T-helper 2 cell treated with Interferon-gamma antibody and Interleukin-4, amounts not matched to agents 100 ng/mL and 5 ng/mL, for 36 hours (primary cell): ENCODE results near the gene LRRC23. TPM values are rescaled to one million over a fixed set of nuclear protein-coding genes. Genes with fewer than 3 reads are reported as not detected.
"Not testable (repeated sequence)": the region's sequence is repeated elsewhere in the genome, so short reads cannot be mapped to it uniquely, and the experiment has no call there.

Experiments
- intact Hi-C: fragments of 100-400 bp; cut with micrococcal nuclease; formaldehyde crosslinking; loops from one replicate; pipeline ENCODE4 v1.15.1; 2023
- total RNA-seq: library from RNA; stranded (reverse); gene quantifications from 2 replicates; pipeline ENCODE4 v1.2.3, GENCODE V29; 2022

LRRC23 gene
- 4.7 and 5.0 TPM in 2 replicates for total RNA-seq

- intact Hi-C loops = loop anchor here (1.0 to 2.0 kb wide), 6 partner anchors 10 to 241 kb away; partner anchors contain the start of genes ENO2, ING4, SPSB2 and USP5
Observed at GRCh38 chr12:6904280-6905276, at the start of gene LRRC23. Gene LRRC23 (plus strand): TSS chr12:6904822. CDS start chr12:6905634, 812 bp downstream.

- intact Hi-C loops = no loop called here
Observed at GRCh38 chr12:6855322-6855721, 49.3 kb upstream of the LRRC23 start.

- intact Hi-C loops = no loop called here
Observed at GRCh38 chr12:6858799-6859198, 45.8 kb upstream of the LRRC23 start.

- intact Hi-C loops = no loop called here
Observed at GRCh38 chr12:6860116-6860515, 44.5 kb upstream of the LRRC23 start.

GRCh38 chr12:6860942-6861341 is 43.7 kb upstream of the LRRC23 start:
- intact Hi-C loops = no loop called here

- intact Hi-C loops = no loop called here
Observed at GRCh38 chr12:6861391-6861790, 43.2 kb upstream of the LRRC23 start.

- intact Hi-C loops = no loop called here
Observed at GRCh38 chr12:6863033-6863432, 41.6 kb upstream of the LRRC23 start.

GRCh38 chr12:6863586-6864321 is 40.9 kb upstream of the LRRC23 start:
- intact Hi-C loops = no loop called here

- intact Hi-C loops = not testable (repeated sequence)
Observed at GRCh38 chr12:6865307-6865706, 39.3 kb upstream of the LRRC23 start.

GRCh38 chr12:6866163-6866919 is 38.3 kb upstream of the LRRC23 start:
- intact Hi-C loops = no loop called here

GRCh38 chr12:6866920-6867412 is 37.7 kb upstream of the LRRC23 start:
- intact Hi-C loops = loop anchor here (1.0 kb wide), 3 partner anchors 15 to 114 kb away; partner anchors contain the start of genes MLF2 and USP5

GRCh38 chr12:6867413-6868210 is 37.0 kb upstream of the LRRC23 start, which contains the start of gene TPI1:
Gene TPI1 (plus strand): TSS chr12:6867531. CDS start chr12:6867567, 36 bp downstream.
- intact Hi-C loops = loop anchor here (1.0 to 2.0 kb wide), 4 partner anchors 15 to 241 kb away; partner anchors contain the start of genes C1RL, MLF2 and USP5

GRCh38 chr12:6868211-6869048 is 36.2 kb upstream of the LRRC23 start:
- intact Hi-C loops = loop anchor here (1.0 to 2.0 kb wide), 3 partner anchors 97 to 240 kb away; partner anchors contain the start of genes C1R and C1RL

- intact Hi-C loops = loop anchor here (1.0 to 5.0 kb wide), 4 partner anchors 96 to 1213 kb away; partner anchors contain the start of genes C1R, C1RL and NECAP1
Observed at GRCh38 chr12:6869049-6870021, 35.3 kb upstream of the LRRC23 start.

- intact Hi-C loops = loop anchor here (5.0 kb wide), 1 partner anchor 1212 kb away; the partner anchor contains the start of gene NECAP1
Observed at GRCh38 chr12:6870304-6870703, 34.3 kb upstream of the LRRC23 start.

GRCh38 chr12:6871052-6871957 is 33.3 kb upstream of the LRRC23 start:
- intact Hi-C loops = loop anchor here (1.0 to 5.0 kb wide), 2 partner anchors 118 to 1211 kb away; partner anchors contain the start of genes MLF2 and NECAP1
